Effector memory CD4-positive, alpha-beta T cell (primary cell): ENCODE measurements around the gene CAPN15.

ENCODE experiments used
- DNase-seq, 3 donors: peaks; one replicate each; pipeline ENCODE4 v3.0.0-alpha.2; 2020
- H3K27ac ChIP-seq: 2 replicates; pipeline ENCODE4 v1.7.0; 2013; ENCODE audit warnings: mild to moderate bottlenecking, low read length, moderate library complexity; ENCODE audit not compliant: insufficient read depth, poor library complexity, severe bottlenecking
- H3K27me3 ChIP-seq: replicated peaks from 2 replicates; pipeline ENCODE4 v1.7.0; 2013; ENCODE audit warnings: mild to moderate bottlenecking, low read length; ENCODE audit not compliant: insufficient read depth, control insufficient read depth, poor library complexity, severe bottlenecking
- H3K36me3 ChIP-seq: 2 replicates; pipeline ENCODE4 v1.7.0; 2013; ENCODE audit warnings: mild to moderate bottlenecking, low read length, moderate library complexity; ENCODE audit not compliant: control insufficient read depth, insufficient read depth
- H3K4me1 ChIP-seq: 2 replicates; pipeline ENCODE4 v1.7.0; 2013; ENCODE audit warnings: low read length, mild to moderate bottlenecking; ENCODE audit not compliant: control insufficient read depth, insufficient read depth, poor library complexity, severe bottlenecking
- H3K4me3 ChIP-seq: 2 replicates; pipeline ENCODE4 v1.7.0; 2013; ENCODE audit warnings: low read length, low read depth, mild to moderate bottlenecking; ENCODE audit not compliant: insufficient read depth, poor library complexity, severe bottlenecking
- H3K9me3 ChIP-seq: 2 replicates; pipeline ENCODE4 v1.7.0; 2013; ENCODE audit warnings: mild to moderate bottlenecking, low read length, moderate library complexity; ENCODE audit not compliant: control insufficient read depth

CAPN15 gene

GRCh38 chr16:495127-495748 is 32.3 kb upstream of the CAPN15 start:
- no peaks in the 10 kb centered on the region for H3K9me3 ChIP-seq
- no peak for DNase-seq

DNA sequence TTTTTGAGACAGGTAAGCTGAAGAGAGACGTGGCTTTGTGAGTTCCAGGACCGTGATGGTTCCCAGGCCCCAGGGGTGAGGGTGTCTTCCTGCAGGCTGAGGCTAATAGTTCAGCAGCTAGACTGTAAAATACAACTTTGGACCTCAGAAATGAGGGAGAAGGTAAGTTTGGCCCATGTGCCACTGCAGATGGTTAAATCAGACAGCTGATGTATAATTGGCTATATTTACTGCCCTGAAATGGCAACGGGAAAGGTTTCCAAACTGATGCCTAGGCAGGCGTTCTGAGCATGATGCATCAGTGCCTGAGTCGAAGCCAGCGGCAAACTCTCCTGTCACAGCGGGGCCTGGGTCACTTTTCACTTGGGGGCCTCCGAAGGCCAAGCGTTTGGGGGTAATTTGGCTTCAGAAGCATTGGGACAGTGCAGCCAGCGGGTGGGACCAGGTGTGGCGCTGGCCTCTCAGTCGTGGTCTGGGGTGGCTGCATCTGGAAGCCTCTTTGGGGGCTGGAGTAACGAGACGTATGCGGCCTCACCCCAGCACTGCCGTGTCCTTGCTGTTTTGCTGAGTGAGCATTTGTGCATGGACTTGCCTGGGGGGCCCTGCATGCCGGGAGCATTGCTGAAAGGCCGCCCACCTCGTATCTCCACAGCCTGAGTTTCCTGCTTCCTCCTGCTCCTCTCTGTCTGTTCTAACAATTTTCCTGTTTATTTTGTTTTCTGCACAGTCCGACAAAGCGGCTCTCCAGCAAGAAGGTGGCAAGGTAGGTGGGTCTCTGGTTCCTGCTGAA is 31.2 kb upstream of the CAPN15 start:
- Histone ChIP-seq H3K27me3 (no peaks in the 10 kb centered on the region), H3K4me1 (no peaks in the 10 kb centered on the region), H3K9me3 (no peaks in the 10 kb centered on the region), H3K36me3 (no peaks in the 10 kb centered on the region), H3K4me3 (no peak overlapping the region), H3K27ac (no peak overlapping the region)
- no peak for DNase-seq

More at GRCh38 chr16:495127-495748, 32.3 kb upstream of the CAPN15 start:
- Histone ChIP-seq H3K4me1 (no peaks in the 10 kb centered on the region), H3K4me3 (no peak overlapping the region), H3K36me3 (peaks cover under 1% of the 10 kb centered on the region), H3K27ac (no peak overlapping the region), H3K27me3 (no peaks in the 10 kb centered on the region)

GRCh38 chr16:497258-497657 is 30.3 kb upstream of the CAPN15 start:
- Histone ChIP-seq H3K4me1 (no peaks in the 10 kb centered on the region), H3K27me3 (no peaks in the 10 kb centered on the region), H3K4me3 (no peak overlapping the region), H3K9me3 (no peaks in the 10 kb centered on the region), H3K27ac (no peak overlapping the region), H3K36me3 (no peaks in the 10 kb centered on the region)
- DNase-seq, result no peak

- Histone ChIP-seq H3K9me3 (no peaks in the 10 kb centered on the region), H3K27me3 (no peaks in the 10 kb centered on the region), H3K4me1 (no peaks in the 10 kb centered on the region), H3K4me3 (no peak overlapping the region), H3K36me3 (no peaks in the 10 kb centered on the region), H3K27ac (no peak overlapping the region)
- DNase-seq, result no peak
Observed at GRCh38 chr16:499924-500323, 27.6 kb upstream of the CAPN15 start.

- Histone ChIP-seq H3K36me3 (no peaks in the 10 kb centered on the region), H3K9me3 (no peaks in the 10 kb centered on the region), H3K4me3 (no peak overlapping the region), H3K4me1 (no peaks in the 10 kb centered on the region), H3K27ac (no peak overlapping the region), H3K27me3 (no peaks in the 10 kb centered on the region)
- no peak for DNase-seq
Observed at GRCh38 chr16:500709-501108, 26.8 kb upstream of the CAPN15 start.

GRCh38 chr16:502179-502943 is 25.2 kb upstream of the CAPN15 start:
- H3K9me3 ChIP-seq, result no peaks in the 10 kb centered on the region
- DNase-seq, result no peak
- no peaks in the 10 kb centered on the region for H3K27me3 ChIP-seq
- H3K36me3 ChIP-seq, result no peaks in the 10 kb centered on the region
- H3K4me3 ChIP-seq, result no peak overlapping the region
- no peaks in the 10 kb centered on the region for H3K4me1 ChIP-seq
- no peak overlapping the region for H3K27ac ChIP-seq

DNA sequence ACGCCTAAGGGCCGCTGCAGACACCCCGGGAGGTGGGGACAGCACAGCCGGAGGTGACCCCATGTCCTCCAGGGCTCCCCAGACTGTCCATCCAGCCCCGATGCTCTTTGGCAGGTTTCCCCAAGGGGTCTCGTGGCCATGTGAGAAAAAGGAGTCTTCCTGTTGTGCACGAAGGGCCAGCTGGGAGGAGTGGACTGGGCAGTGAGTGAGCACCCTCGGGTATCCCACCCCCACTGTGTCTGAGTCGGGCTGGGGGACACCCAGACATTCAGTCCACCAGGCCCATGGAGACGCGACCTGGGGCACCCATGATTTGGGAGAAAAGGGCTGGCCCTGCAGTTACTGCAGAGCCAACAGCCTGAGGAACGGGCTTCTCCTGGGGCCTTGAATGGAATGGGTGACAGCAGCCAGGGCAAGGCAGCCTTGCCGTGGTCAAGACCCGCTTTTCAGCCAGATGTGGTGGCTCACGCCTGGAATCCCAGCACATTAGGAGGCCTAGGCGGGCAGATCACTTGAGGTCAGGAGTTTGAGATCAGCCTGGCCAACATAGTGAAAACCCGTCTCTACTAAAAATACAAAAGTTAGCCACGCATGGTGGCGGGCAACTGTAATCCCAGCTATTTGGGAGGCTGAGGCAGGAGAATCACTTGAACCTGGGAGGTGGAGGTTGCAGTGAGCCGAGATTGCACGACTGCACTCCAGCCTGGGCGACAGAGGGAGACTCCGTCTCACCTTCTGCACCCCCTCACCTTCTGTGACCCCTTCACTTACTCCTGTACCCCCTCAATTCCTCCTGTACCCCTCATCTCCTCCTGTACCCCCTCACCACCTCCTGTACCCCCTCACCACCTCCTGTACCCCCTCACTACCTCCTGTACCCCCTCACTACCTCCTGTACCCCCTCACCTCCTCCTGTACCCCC is 24.1 kb upstream of the CAPN15 start:
- Histone ChIP-seq H3K36me3 (no peaks in the 10 kb centered on the region), H3K9me3 (no peaks in the 10 kb centered on the region), H3K4me3 (no peak overlapping the region), H3K4me1 (no peaks in the 10 kb centered on the region), H3K27ac (no peak overlapping the region), H3K27me3 (no peaks in the 10 kb centered on the region)
- DNase-seq, result no peak

GRCh38 chr16:505479-506245 is 21.9 kb upstream of the CAPN15 start:
- H3K27me3 ChIP-seq, result no peaks in the 10 kb centered on the region
- no peaks in the 10 kb centered on the region for H3K36me3 ChIP-seq
- no peaks in the 10 kb centered on the region for H3K4me1 ChIP-seq
- H3K9me3 ChIP-seq, result no peaks in the 10 kb centered on the region
- no peak overlapping the region for H3K27ac ChIP-seq
- DNase-seq, result no peak
- no peak overlapping the region for H3K4me3 ChIP-seq

GRCh38 chr16:506246-506546 is 21.3 kb upstream of the CAPN15 start:
- H3K27ac ChIP-seq, result no peak overlapping the region
- H3K27me3 ChIP-seq, result no peaks in the 10 kb centered on the region
- no peaks in the 10 kb centered on the region for H3K36me3 ChIP-seq
- DNase-seq, result no peak
- H3K4me3 ChIP-seq, result no peak overlapping the region
- no peaks in the 10 kb centered on the region for H3K4me1 ChIP-seq
- H3K9me3 ChIP-seq, result no peaks in the 10 kb centered on the region
